Stimulated activated naive CD8-positive, alpha-beta T cell treated with anti-CD3 and anti-CD28 coated beads, Interleukin-15, Interleukin-2, amounts not matched to agents 100 ng/mL and 50 ng/mL, for 24 hours (primary cell): Measurements from ENCODE around the gene DYNLT2B.
A peak's percentile ranks its signal among the peaks of the same experiment; 100 is the strongest.
"Not testable (repeated sequence)": the region's sequence is repeated elsewhere in the genome, so short reads cannot be mapped to it uniquely, and the experiment has no call there.

ENCODE experiments used
- H3K27ac Mint-ChIP-seq: one replicate; pipeline ENCODE4 v1.8.0; 2021; ENCODE audit warnings: mild to moderate bottlenecking, mixed read lengths
- H3K27me3 Mint-ChIP-seq: one replicate; pipeline ENCODE4 v1.8.0; 2021; ENCODE audit warnings: mixed read lengths
- H3K36me3 Mint-ChIP-seq: one replicate; pipeline ENCODE4 v1.8.0; 2021; ENCODE audit warnings: low read depth, mixed read lengths
- H3K4me1 Mint-ChIP-seq: one replicate; pipeline ENCODE4 v1.8.0; 2021; ENCODE audit warnings: low read depth, mixed read lengths
- H3K4me3 Mint-ChIP-seq: one replicate; pipeline ENCODE4 v1.8.0; 2021; ENCODE audit warnings: mild to moderate bottlenecking, mixed read lengths
- H3K9me3 Mint-ChIP-seq: one replicate; pipeline ENCODE4 v1.8.0; 2021; ENCODE audit warnings: mixed read lengths

DYNLT2B gene

GRCh38 chr3:196317687-196318467 lies at the start of gene DYNLT2B:
TSS of gene DYNLT2B (minus strand) at chr3:196318240. CDS start at chr3:196318152, 88 bp downstream.
- Mint-ChIP-seq H3K27ac (peak within 1 kb of the TSS; percentile 93), H3K4me3 (peak within 1 kb of the TSS; percentile 92), H3K9me3 (no peaks in the 10 kb centered on the region), H3K4me1 (peaks cover 12% of the 10 kb centered on the region), H3K36me3 (peaks cover 5% of the 10 kb centered on the region), H3K27me3 (no peaks in the 10 kb centered on the region)

GRCh38 chr3:196365736-196366135 lies 47.7 kb upstream of the DYNLT2B start:
- Mint-ChIP-seq H3K27me3 (no peaks in the 10 kb centered on the region), H3K4me1 (no peaks in the 10 kb centered on the region), H3K36me3 (peaks cover 44% of the 10 kb centered on the region), H3K9me3 (no peaks in the 10 kb centered on the region), H3K27ac (no peak overlapping the region), H3K4me3 (no peak overlapping the region)

GRCh38 chr3:196360586-196360985 lies 42.5 kb upstream of the DYNLT2B start:
- H3K4me3 Mint-ChIP-seq: no peak overlapping the region
- H3K36me3 Mint-ChIP-seq: peaks cover 65% of the 10 kb centered on the region
- no peaks in the 10 kb centered on the region for H3K27me3 Mint-ChIP-seq
- H3K27ac Mint-ChIP-seq: no peak overlapping the region
- H3K9me3 Mint-ChIP-seq: no peaks in the 10 kb centered on the region
- H3K4me1 Mint-ChIP-seq: no peaks in the 10 kb centered on the region

- H3K4me3 Mint-ChIP-seq, H3K27ac Mint-ChIP-seq, H3K4me1 Mint-ChIP-seq, H3K9me3 Mint-ChIP-seq, H3K27me3 Mint-ChIP-seq: not testable (repeated sequence)
- H3K36me3 Mint-ChIP-seq: peaks cover 76% of the 10 kb centered on the region
These were observed 40.5 kb upstream of the DYNLT2B start for GRCh38 chr3:196358540-196358939.

GRCh38 chr3:196357905-196358304 lies 39.9 kb upstream of the DYNLT2B start:
- no peaks in the 10 kb centered on the region for H3K27me3 Mint-ChIP-seq
- H3K4me1 Mint-ChIP-seq: no peaks in the 10 kb centered on the region
- peaks cover 80% of the 10 kb centered on the region for H3K36me3 Mint-ChIP-seq
- H3K27ac Mint-ChIP-seq: peak overlapping the region; percentile 10
- no peaks in the 10 kb centered on the region for H3K9me3 Mint-ChIP-seq
- no peak overlapping the region for H3K4me3 Mint-ChIP-seq

GRCh38 chr3:196356556-196356955 lies 38.5 kb upstream of the DYNLT2B start:
- H3K4me1 Mint-ChIP-seq: no peaks in the 10 kb centered on the region
- H3K9me3 Mint-ChIP-seq: no peaks in the 10 kb centered on the region
- H3K36me3 Mint-ChIP-seq: peaks cover 70% of the 10 kb centered on the region
- no peak overlapping the region for H3K4me3 Mint-ChIP-seq
- H3K27ac Mint-ChIP-seq: no peak overlapping the region
- no peaks in the 10 kb centered on the region for H3K27me3 Mint-ChIP-seq

GRCh38 chr3:196355668-196356067 lies 37.6 kb upstream of the DYNLT2B start:
- Mint-ChIP-seq H3K36me3 (peaks cover 61% of the 10 kb centered on the region), H3K4me1 (no peaks in the 10 kb centered on the region), H3K9me3 (no peaks in the 10 kb centered on the region), H3K27me3 (no peaks in the 10 kb centered on the region), H3K4me3 (no peak overlapping the region), H3K27ac (no peak overlapping the region)

GRCh38 chr3:196354132-196354531 lies 36.1 kb upstream of the DYNLT2B start:
- Mint-ChIP-seq H3K27me3 (no peaks in the 10 kb centered on the region), H3K27ac (no peak overlapping the region), H3K4me3 (no peak overlapping the region), H3K4me1 (no peaks in the 10 kb centered on the region), H3K36me3 (peaks cover 49% of the 10 kb centered on the region), H3K9me3 (no peaks in the 10 kb centered on the region)

- Mint-ChIP-seq H3K27me3 (no peaks in the 10 kb centered on the region), H3K27ac (no peak overlapping the region), H3K4me1 (no peaks in the 10 kb centered on the region), H3K9me3 (no peaks in the 10 kb centered on the region), H3K4me3 (no peak overlapping the region), H3K36me3 (peaks cover 43% of the 10 kb centered on the region)
These were observed 33.5 kb upstream of the DYNLT2B start for GRCh38 chr3:196351541-196351940.

- Mint-ChIP-seq H3K27ac (no peak overlapping the region), H3K9me3 (no peaks in the 10 kb centered on the region), H3K36me3 (peaks cover 29% of the 10 kb centered on the region), H3K27me3 (no peaks in the 10 kb centered on the region), H3K4me1 (peaks cover under 1% of the 10 kb centered on the region), H3K4me3 (no peak overlapping the region)
These were observed 32.0 kb upstream of the DYNLT2B start for GRCh38 chr3:196350067-196350466.

- Mint-ChIP-seq H3K9me3 (no peaks in the 10 kb centered on the region), H3K36me3 (peaks cover 20% of the 10 kb centered on the region), H3K4me3 (no peak overlapping the region), H3K27ac (no peak overlapping the region), H3K27me3 (no peaks in the 10 kb centered on the region), H3K4me1 (peaks cover 7% of the 10 kb centered on the region)
These were observed 30.7 kb upstream of the DYNLT2B start for GRCh38 chr3:196348698-196349097.

- peaks cover 13% of the 10 kb centered on the region for H3K36me3 Mint-ChIP-seq
- H3K9me3 Mint-ChIP-seq: no peaks in the 10 kb centered on the region
- H3K4me1 Mint-ChIP-seq: peaks cover 7% of the 10 kb centered on the region
- no peaks in the 10 kb centered on the region for H3K27me3 Mint-ChIP-seq
- H3K4me3 Mint-ChIP-seq: no peak overlapping the region
- H3K27ac Mint-ChIP-seq: no peak overlapping the region
These were observed 26.6 kb upstream of the DYNLT2B start for GRCh38 chr3:196344663-196345062.

- H3K9me3 Mint-ChIP-seq, H3K4me3 Mint-ChIP-seq, H3K4me1 Mint-ChIP-seq, H3K27me3 Mint-ChIP-seq, H3K27ac Mint-ChIP-seq: not testable (repeated sequence)
- peaks cover 13% of the 10 kb centered on the region for H3K36me3 Mint-ChIP-seq
These were observed 25.9 kb upstream of the DYNLT2B start for GRCh38 chr3:196343917-196344316.

- Mint-ChIP-seq H3K4me3 (no peak overlapping the region), H3K9me3 (no peaks in the 10 kb centered on the region), H3K4me1 (peaks cover 7% of the 10 kb centered on the region), H3K36me3 (no peaks in the 10 kb centered on the region), H3K27ac (no peak overlapping the region), H3K27me3 (no peaks in the 10 kb centered on the region)
These were observed 23.1 kb upstream of the DYNLT2B start for GRCh38 chr3:196341137-196341536.

GRCh38 chr3:196340466-196340865 lies 22.4 kb upstream of the DYNLT2B start:
- Mint-ChIP-seq H3K27ac (no peak overlapping the region), H3K4me3 (no peak overlapping the region), H3K27me3 (no peaks in the 10 kb centered on the region), H3K36me3 (no peaks in the 10 kb centered on the region), H3K9me3 (no peaks in the 10 kb centered on the region), H3K4me1 (peaks cover 7% of the 10 kb centered on the region)
